PC-3 (cell line): Measurements from ENCODE around the gene ARL11. TPM values are rescaled to one million over a fixed set of nuclear protein-coding genes. Genes with fewer than 3 reads are reported as not detected.

Experiments
- ATAC-seq: fragments of 200-7000 bp; cut with Tn5 transposase; 2 replicates; pipeline ENCODE4 v1.9.1; 2020; ENCODE audit warnings: mild to moderate bottlenecking, moderate library complexity
- BruUV-seq: library from RNA; stranded (reverse); fragments of 400-500 nt; replicated peaks from 2 replicates; lab custom pipeline; 2021; lab: Mats Ljungman, UMichigan
- CTCF ChIA-PET: fragments of 300-600 bp; sonication (Branson Sonifier 250); formaldehyde crosslinking; loops from one replicate; lab custom pipeline; 2022; ENCODE audit warnings: antibody characterized with exemption; lab: Charles Lee
- POLR2A ChIA-PET: fragments of 300-600 bp; sonication (Branson Sonifier 250); formaldehyde crosslinking; loops from one replicate; lab custom pipeline; 2022; ENCODE audit warnings: antibody characterized with exemption; ENCODE audit not compliant: unreplicated experiment; lab: Charles Lee
- DNase-seq: peaks from one replicate; pipeline ENCODE4 v3.0.0-alpha.2; 2015
- H2AFZ ChIP-seq: fragments of 300-600 bp; sonication (generic); 2 replicates; pipeline ENCODE4 v1.6.0; 2016; ENCODE audit warnings: antibody characterized with exemption, low read length
- H3F3A ChIP-seq: fragments of 300-600 bp; sonication (generic); one replicate; pipeline ENCODE4 v1.6.0; 2017; ENCODE audit warnings: antibody characterized with exemption, low read length, control low read depth, mild to moderate bottlenecking; ENCODE audit not compliant: unreplicated experiment
- H3K27ac ChIP-seq: fragments of 300-600 bp; sonication (generic); 2 replicates; pipeline ENCODE4 v1.5.1; 2016; ENCODE audit warnings: mild to moderate bottlenecking, low read length
- H3K27me3 ChIP-seq: fragments of 300-600 bp; sonication (generic); 2 replicates; pipeline ENCODE4 v1.6.1; 2016; ENCODE audit warnings: low read length, mixed read lengths
- H3K36me3 ChIP-seq: fragments of 300-600 bp; sonication (generic); 2 replicates; pipeline ENCODE4 v1.6.1; 2016; ENCODE audit warnings: low read depth, mixed run types, low read length, mixed read lengths
- H3K4me1 ChIP-seq: fragments of 300-600 bp; sonication (generic); 2 replicates; pipeline ENCODE4 v1.5.1; 2016; ENCODE audit warnings: low read length; ENCODE audit not compliant: insufficient read depth
- H3K4me2 ChIP-seq: fragments of 300-600 bp; sonication (generic); 2 replicates; pipeline ENCODE4 v1.6.0; 2016; ENCODE audit warnings: low read length
- H3K4me3 ChIP-seq: fragments of 300-600 bp; sonication (generic); 2 replicates; pipeline ENCODE4 v1.5.1; 2016; ENCODE audit warnings: mild to moderate bottlenecking, low read length, mixed read lengths
- H3K79me2 ChIP-seq: fragments of 300-600 bp; sonication (generic); 2 replicates; pipeline ENCODE4 v1.6.1; 2017; ENCODE audit warnings: low read length, mixed read lengths
- H3K9ac ChIP-seq: fragments of 300-600 bp; sonication (generic); 2 replicates; pipeline ENCODE4 v1.6.0; 2016; ENCODE audit warnings: mild to moderate bottlenecking, low read length
- H3K9me2 ChIP-seq: fragments of 300-600 bp; sonication (generic); replicated peaks from 2 replicates; pipeline ENCODE4 v1.6.1; 2016; ENCODE audit warnings: mixed run types, low read length, mixed read lengths
- H3K9me3 ChIP-seq: fragments of 300-600 bp; sonication (generic); 2 replicates; pipeline ENCODE4 v1.6.1; 2016; ENCODE audit warnings: low read length, mixed read lengths
- H4K20me1 ChIP-seq: fragments of 300-600 bp; sonication (generic); 2 replicates; pipeline ENCODE4 v1.6.1; 2016; ENCODE audit warnings: low read length, mixed read lengths
- CTCF ChIP-seq: fragments of 300-600 bp; sonication (generic); conservative IDR thresholded peaks from 2 replicates; pipeline ENCODE4 v1.5.1; 2017; ENCODE audit warnings: antibody characterized with exemption, low read depth, mild to moderate bottlenecking, low read length
- EZH2 ChIP-seq: fragments of 300-600 bp; sonication (generic); IDR thresholded peaks from one replicate; pipeline ENCODE4 v1.6.1; 2017; ENCODE audit warnings: antibody characterized with exemption, mild to moderate bottlenecking, low read length; ENCODE audit not compliant: unreplicated experiment
- EZH2phosphoT487 ChIP-seq: fragments of 300-600 bp; sonication (generic); IDR thresholded peaks from 2 replicates; pipeline ENCODE4 v1.6.1; 2018; ENCODE audit warnings: mild to moderate bottlenecking, antibody characterized with exemption, low read length, borderline replicate concordance
- intact Hi-C: fragments of 100-400 bp; cut with micrococcal nuclease; formaldehyde crosslinking; loops from 2 replicates; pipeline ENCODE4 v1.9.0; 2023
- total RNA-seq: library from RNA; depleted of rRNA; stranded (reverse); fragments of >200 nt; gene quantifications from 2 replicates; pipeline ENCODE4 v1.2.3, GENCODE V29; 2014

Gene ARL11
- total RNA-seq, 1 experiment from 2014 or later: not detected

GRCh38 chr13:49678191-49678914, 50.0 kb downstream of the ARL11 start:
- DNase-seq (no peak), ATAC-seq (no peak)
- Histone ChIP-seq H3K9me2 (no peaks in the 10 kb centered on the region), H4K20me1 (peaks cover 10% of the 10 kb centered on the region; the same call in 1 of the 2 replicates), H3K4me3 (no peak overlapping the region), H3K79me2 (peaks cover 65% of the 10 kb centered on the region), H3K36me3 (no peaks in the 10 kb centered on the region), H3K9ac (no peak overlapping the region), H3K4me2 (no peak overlapping the region), H2AFZ (no peak overlapping the region), H3F3A (no peaks in the 10 kb centered on the region), H3K4me1 (peaks cover 12% of the 10 kb centered on the region), H3K27me3 (no peaks in the 10 kb centered on the region), H3K9me3 (no peaks in the 10 kb centered on the region), H3K27ac (no peak overlapping the region)
- intact Hi-C loops: no loop called here
- TF ChIP-seq CTCF (no peak), EZH2 (no peak), EZH2phosphoT487 (no peak)
- ChIA-PET CTCF (no interaction called here), POLR2A (no interaction called here)
- no TSS peak for BruUV-seq

GRCh38 chr13:49679246-49679645, 50.9 kb downstream of the ARL11 start:
- Histone ChIP-seq H3K79me2 (peaks cover 74% of the 10 kb centered on the region), H3K9me3 (no peaks in the 10 kb centered on the region), H3K27ac (no peak overlapping the region), H3K9ac (no peak overlapping the region), H3F3A (no peaks in the 10 kb centered on the region), H4K20me1 (peaks cover 10% of the 10 kb centered on the region; the same call in 1 of the 2 replicates), H3K4me1 (peaks cover 12% of the 10 kb centered on the region), H2AFZ (no peak overlapping the region), H3K9me2 (no peaks in the 10 kb centered on the region), H3K4me2 (no peak overlapping the region), H3K27me3 (no peaks in the 10 kb centered on the region), H3K4me3 (no peak overlapping the region), H3K36me3 (no peaks in the 10 kb centered on the region)
- ChIA-PET CTCF (interaction anchor here (0.9 kb wide), 1 partner anchor 114 kb away, joined by 3 read pairs; no protein-coding TSS in a partner anchor), POLR2A (no interaction called here)
- no TSS peak for BruUV-seq
- intact Hi-C loops: loop anchor here (1.0 kb wide), 1 partner anchor 19 kb away; no protein-coding TSS in a partner anchor
- DNase-seq (no peak), ATAC-seq (peak; percentile 52)
- peak; percentile 33; the same call in 1 of the 2 replicates for TF ChIP-seq CTCF
- no peak for TF ChIP-seq EZH2phosphoT487
